Thymus (tissue), 11 donors: ENCODE data around the gene S100A5. TPM values are rescaled to one million over a fixed set of nuclear protein-coding genes. Genes with fewer than 3 reads are reported as not detected.
"Not testable (repeated sequence)": the region's sequence is repeated elsewhere in the genome, so short reads cannot be mapped to it uniquely, and the experiment has no call there.

ENCODE experiments used
- DNase-seq, 9 donors: peaks; one replicate each; pipeline ENCODE4 v3.0.0-alpha.2; 2013; ENCODE audit warnings: low spot score in 9 of 9, low read depth in 6 of 9, missing footprints in 1 of 9
- H3K27ac ChIP-seq, 2 donors: one replicate each; pipeline ENCODE4 v1.5.1; 2013; ENCODE audit warnings: control low read depth in 1 of 2, low read depth in 1 of 2, low read length in 1 of 2, mild to moderate bottlenecking in 1 of 2, moderate library complexity in 1 of 2
- H3K27me3 ChIP-seq, 2 donors: one replicate each; pipeline ENCODE4 v1.5.1; 2013; ENCODE audit warnings: low read length in 1 of 2; ENCODE audit not compliant: control insufficient read depth in 2 of 2, insufficient read depth in 1 of 2
- H3K36me3 ChIP-seq, 2 donors: one replicate each; pipeline ENCODE4 v1.5.1; 2013; ENCODE audit warnings: low read length in 1 of 2, mild to moderate bottlenecking in 1 of 2, moderate library complexity in 1 of 2; ENCODE audit not compliant: control insufficient read depth in 2 of 2, insufficient read depth in 2 of 2
- H3K4me1 ChIP-seq, 2 donors: one replicate each; pipeline ENCODE4 v1.5.1; 2013; ENCODE audit warnings: low read length in 2 of 2; ENCODE audit not compliant: control insufficient read depth in 2 of 2, insufficient read depth in 2 of 2
- H3K4me3 ChIP-seq, 2 donors: one replicate each; pipeline ENCODE4 v1.5.1; 2013; ENCODE audit warnings: low read length in 2 of 2, control low read depth in 1 of 2, mild to moderate bottlenecking in 1 of 2
- H3K9me3 ChIP-seq, 2 donors: one replicate each; pipeline ENCODE4 v1.5.1; 2013; ENCODE audit warnings: low read length in 1 of 2, mild to moderate bottlenecking in 1 of 2; ENCODE audit not compliant: control insufficient read depth in 2 of 2, insufficient read depth in 1 of 2
- WGBS: extraction: QIAGEN DNeasy Blood & Tissue Kit; methylation state at CpG from one replicate; pipeline ENCODE4 v1.1.7; 2013; 5-methylcytosine and 5-hydroxymethylcytosine counted together
- polyA plus RNA-seq: library from polyadenylated mRNA; stranded (reverse); fragments of 200-250 nt; gene quantifications from one replicate; pipeline ENCODE4 v1.2.3, GENCODE V29; 2013
- total RNA-seq: library from RNA; stranded (reverse); fragments of 120-200 nt; gene quantifications from one replicate; pipeline ENCODE4 v1.2.4, GENCODE V29; 2013
- donor health status: healthy.

The S100A5 gene
- total and polyA plus RNA-seq, 2 donors, result 0.87 TPM; not detected in 1

DNA sequence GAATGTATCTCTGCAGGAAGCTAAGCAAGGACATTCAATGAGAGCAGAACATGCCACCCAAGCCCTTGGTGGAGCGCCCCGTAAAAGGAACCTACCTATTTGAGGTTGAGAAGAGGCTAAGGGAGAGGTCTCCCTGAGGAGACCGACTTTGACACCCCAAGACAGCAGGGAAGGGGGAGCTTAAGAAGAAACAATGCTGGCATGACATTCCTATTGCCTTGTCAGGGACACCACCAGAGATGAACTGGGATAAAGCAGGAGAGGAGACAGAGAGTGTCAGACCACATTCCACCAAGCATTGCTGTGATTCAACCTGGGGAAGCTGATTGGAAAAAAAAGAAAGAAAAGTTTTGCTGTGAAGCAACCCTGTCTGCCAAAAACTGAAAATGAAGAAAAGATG lies 38.2 kb upstream of the S100A5 start:
- no peaks in the 10 kb centered on the region for H3K9me3 ChIP-seq
- H3K4me1 ChIP-seq, result no peaks in the 10 kb centered on the region
- DNase-seq, result no peak
- no peaks in the 10 kb centered on the region for H3K36me3 ChIP-seq
- no peak overlapping the region for H3K27ac ChIP-seq
- WGBS, result 94% methylated on average over 3 of the region's 3 CpGs
- H3K4me3 ChIP-seq, result no peak overlapping the region
- peaks cover 0 to 7% of the 10 kb centered on the region in 2 donors for H3K27me3 ChIP-seq

DNA sequence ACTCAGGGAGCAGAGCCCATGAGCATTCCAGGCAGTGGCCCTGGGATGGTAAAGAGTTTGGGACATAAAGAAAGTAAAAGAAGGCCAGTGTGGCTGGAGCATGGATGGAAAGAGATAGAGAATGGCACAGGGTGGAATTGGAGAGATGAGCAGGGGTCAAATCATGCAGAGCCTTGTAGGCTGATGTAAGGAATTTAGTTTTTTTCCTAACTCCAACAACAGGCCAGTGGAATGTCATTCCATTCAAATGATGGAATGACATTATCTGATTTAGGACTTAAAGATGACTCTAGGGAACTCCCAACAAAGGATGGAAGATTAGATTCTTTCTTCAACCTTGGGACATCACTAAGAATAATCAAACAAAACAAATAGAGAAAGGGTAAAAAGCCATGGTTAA lies 37.8 kb upstream of the S100A5 start:
- Histone ChIP-seq H3K4me1 (no peaks in the 10 kb centered on the region), H3K36me3 (no peaks in the 10 kb centered on the region), H3K4me3 (no peak overlapping the region), H3K27ac (no peak overlapping the region), H3K27me3 (peaks cover 0 to 7% of the 10 kb centered on the region in 2 donors), H3K9me3 (no peaks in the 10 kb centered on the region)
- DNase-seq, result no peak

DNA sequence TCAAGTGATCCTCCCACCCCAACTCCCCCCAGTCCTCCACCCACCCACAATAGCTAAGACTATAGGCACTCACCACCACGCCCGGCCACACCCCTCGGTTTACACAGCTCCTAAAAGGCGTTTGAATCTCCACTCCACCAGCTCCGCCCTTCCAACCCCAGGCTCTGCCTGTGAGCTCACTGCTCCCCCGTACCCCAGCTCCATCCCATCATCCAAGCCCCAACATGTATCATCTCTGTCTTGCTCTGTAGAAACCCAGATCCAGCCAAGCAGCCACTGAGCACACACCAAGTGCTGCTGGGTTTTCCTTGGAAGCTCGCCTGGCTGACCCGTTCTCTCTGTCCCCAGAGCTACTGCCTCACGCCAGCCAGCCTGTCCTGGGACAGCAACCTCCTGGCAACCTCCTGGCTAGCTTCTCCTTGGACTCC lies 36.9 kb upstream of the S100A5 start:
- WGBS, result 86% methylated on average over 9 of the region's 9 CpGs
- Histone ChIP-seq H3K9me3 (no peaks in the 10 kb centered on the region), H3K27ac (no peak overlapping the region), H3K36me3 (no peaks in the 10 kb centered on the region), H3K27me3 (peaks cover 0 to 7% of the 10 kb centered on the region in 2 donors), H3K4me1 (no peaks in the 10 kb centered on the region), H3K4me3 (no peak overlapping the region)
- DNase-seq, result no peak

DNA sequence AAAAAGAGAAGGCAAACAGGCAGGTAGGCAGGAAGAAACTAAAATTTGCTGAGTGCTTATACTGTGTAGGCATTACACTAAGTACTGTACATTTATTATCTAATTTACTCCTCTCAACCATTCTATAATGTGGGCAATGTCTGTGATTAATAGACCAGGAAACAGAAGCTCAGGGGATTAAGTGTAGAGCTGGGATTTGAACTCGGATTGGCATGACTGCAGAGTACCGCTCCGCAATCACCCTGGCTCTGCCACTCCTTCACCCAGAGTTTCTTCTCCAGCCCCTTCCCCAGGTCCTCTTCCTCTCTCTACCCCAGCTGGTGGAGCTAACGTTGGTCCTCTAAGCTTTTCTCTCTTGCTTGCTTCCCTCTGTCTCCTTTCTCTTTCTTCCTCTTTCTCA lies 36.4 kb upstream of the S100A5 start:
- H3K27me3 ChIP-seq, result peaks cover 0 to 7% of the 10 kb centered on the region in 2 donors
- H3K9me3 ChIP-seq, result no peaks in the 10 kb centered on the region
- no peaks in the 10 kb centered on the region for H3K36me3 ChIP-seq
- no peaks in the 10 kb centered on the region for H3K4me1 ChIP-seq
- H3K27ac ChIP-seq, result no peak overlapping the region
- no peak for DNase-seq
- H3K4me3 ChIP-seq, result no peak overlapping the region
- 43% methylated on average over 4 of the region's 4 CpGs for WGBS

GRCh38 chr1:153575497-153575896 lies 34.8 kb upstream of the S100A5 start:
- 96% methylated on average over 10 of the region's 10 CpGs for WGBS
- not testable (repeated sequence) for H3K36me3 ChIP-seq, H3K4me3 ChIP-seq, H3K9me3 ChIP-seq, H3K4me1 ChIP-seq, DNase-seq, H3K27ac ChIP-seq, H3K27me3 ChIP-seq

GRCh38 chr1:153575081-153575491 lies 34.4 kb upstream of the S100A5 start:
- not testable (repeated sequence) for H3K27ac ChIP-seq

DNA sequence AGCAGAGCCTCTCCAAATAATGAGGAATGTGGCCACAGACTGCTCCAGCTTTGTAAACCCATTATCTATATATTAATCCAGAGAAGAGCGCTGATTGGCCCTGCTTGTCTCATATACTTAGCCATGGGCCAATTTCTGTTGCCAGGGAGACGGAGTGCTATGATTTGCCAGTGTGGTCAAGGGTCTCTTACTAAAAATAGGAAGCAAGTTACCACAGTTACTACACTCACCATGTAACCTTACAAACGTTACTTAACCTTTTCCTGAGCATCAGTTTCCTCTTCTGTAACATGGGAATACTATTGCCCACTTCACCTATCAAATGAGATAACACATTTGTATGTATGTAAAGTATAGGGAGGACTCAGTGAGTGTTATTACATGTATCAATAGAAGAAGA lies 32.6 kb upstream of the S100A5 start:
- no peaks in the 10 kb centered on the region for H3K36me3 ChIP-seq
- 68% methylated on average over 3 of the region's 3 CpGs for WGBS
- H3K27ac ChIP-seq, result peak overlapping the region in 1 of 2 donors; percentile 54
- no peak for DNase-seq
- H3K9me3 ChIP-seq, result no peaks in the 10 kb centered on the region
- H3K27me3 ChIP-seq, result peaks cover 0 to 7% of the 10 kb centered on the region in 2 donors
- peaks cover 0 to 6% of the 10 kb centered on the region in 2 donors for H3K4me1 ChIP-seq
- H3K4me3 ChIP-seq, result no peak overlapping the region

More at GRCh38 chr1:153575081-153575491, 34.4 kb upstream of the S100A5 start:
- WGBS, result 93% methylated on average over 35 of the region's 35 CpGs
- H3K36me3 ChIP-seq, H3K4me3 ChIP-seq, H3K4me1 ChIP-seq, H3K27me3 ChIP-seq, H3K9me3 ChIP-seq, DNase-seq: not testable (repeated sequence)

DNA sequence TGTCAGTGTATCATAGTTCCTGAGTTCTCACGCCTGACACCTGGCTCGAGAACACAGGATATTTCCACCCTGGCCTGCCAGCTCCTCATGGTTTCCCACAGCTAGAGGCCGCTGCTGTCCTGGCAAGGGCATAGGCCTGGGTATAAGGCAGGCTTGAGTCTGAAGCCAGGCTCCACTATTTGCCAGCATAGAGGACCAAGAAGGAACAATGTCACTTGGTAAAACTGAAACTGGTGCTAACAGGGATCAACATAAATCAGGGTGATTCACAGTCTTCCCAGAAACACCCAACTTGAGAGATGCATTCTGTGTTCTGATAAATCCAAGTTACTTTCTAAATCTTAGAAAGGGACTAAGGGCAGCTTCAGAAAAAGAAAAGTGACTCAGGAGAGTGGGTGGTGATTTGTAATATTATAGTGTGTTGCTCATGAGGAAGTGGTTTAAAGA lies 31.9 kb upstream of the S100A5 start:
- Histone ChIP-seq H3K36me3 (no peaks in the 10 kb centered on the region), H3K9me3 (no peaks in the 10 kb centered on the region), H3K4me3 (no peak overlapping the region), H3K4me1 (peaks cover 0 to 13% of the 10 kb centered on the region in 2 donors), H3K27me3 (peaks cover 0 to 3% of the 10 kb centered on the region in 2 donors), H3K27ac (no peak overlapping the region)
- peak in 7 of 9 donors; percentile 30 to 78 (median 52) for DNase-seq
- 12% methylated on average over 3 of the region's 3 CpGs for WGBS

DNA sequence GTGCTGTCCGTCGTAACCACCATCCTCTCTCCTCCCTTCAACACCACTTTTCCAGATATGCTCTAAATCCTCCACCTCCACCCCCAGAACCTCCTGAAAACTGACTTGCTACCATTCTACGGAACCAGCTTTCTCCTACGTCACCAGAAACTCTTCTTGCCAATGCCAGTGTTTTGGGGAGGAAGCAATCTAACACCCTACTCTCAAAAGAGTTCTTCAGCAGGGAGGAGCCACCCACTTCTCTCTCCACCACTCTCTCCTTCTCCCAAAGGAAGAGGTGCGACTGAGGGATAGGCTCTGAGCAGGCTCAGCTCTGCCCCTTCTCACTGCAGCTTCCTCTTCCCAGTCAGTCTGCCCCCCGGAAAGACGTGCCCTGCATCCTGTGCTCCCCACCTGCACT lies 31.0 kb upstream of the S100A5 start:
- Histone ChIP-seq H3K4me1 (peaks cover 0 to 15% of the 10 kb centered on the region in 2 donors), H3K36me3 (no peaks in the 10 kb centered on the region), H3K27ac (no peak overlapping the region), H3K9me3 (no peaks in the 10 kb centered on the region), H3K27me3 (peaks cover 0 to 2% of the 10 kb centered on the region in 2 donors), H3K4me3 (no peak overlapping the region)
- no peak for DNase-seq
- 85% methylated on average over 7 of the region's 7 CpGs for WGBS

GRCh38 chr1:153570874-153571273 lies 30.1 kb upstream of the S100A5 start:
- no peak overlapping the region for H3K27ac ChIP-seq
- H3K4me3 ChIP-seq, result no peak overlapping the region
- no peaks in the 10 kb centered on the region for H3K36me3 ChIP-seq
- H3K27me3 ChIP-seq, result no peaks in the 10 kb centered on the region
- peaks cover 0 to 24% of the 10 kb centered on the region in 2 donors for H3K4me1 ChIP-seq
- WGBS, result 98% methylated on average over 5 of the region's 5 CpGs
- no peak for DNase-seq
- no peaks in the 10 kb centered on the region for H3K9me3 ChIP-seq
